Fibroblast of upper back skin (primary cell): Measurements from ENCODE around the gene TSNAX.
A peak's percentile ranks its signal among the peaks of the same experiment; 100 is the strongest.
"Not testable (repeated sequence)": the region's sequence is repeated elsewhere in the genome, so short reads cannot be mapped to it uniquely, and the experiment has no call there.

Source experiments
- DNase-seq: peaks from one replicate; pipeline ENCODE4 v3.0.0-alpha.2; 2013

Gene TSNAX

GRCh38 chr1:231528172-231529029, at the start of gene TSNAX:
TSNAX (plus strand) TSS chr1:231528669; CDS start chr1:231528811, 142 bp downstream.
- peak; percentile 92 for DNase-seq

DNA sequence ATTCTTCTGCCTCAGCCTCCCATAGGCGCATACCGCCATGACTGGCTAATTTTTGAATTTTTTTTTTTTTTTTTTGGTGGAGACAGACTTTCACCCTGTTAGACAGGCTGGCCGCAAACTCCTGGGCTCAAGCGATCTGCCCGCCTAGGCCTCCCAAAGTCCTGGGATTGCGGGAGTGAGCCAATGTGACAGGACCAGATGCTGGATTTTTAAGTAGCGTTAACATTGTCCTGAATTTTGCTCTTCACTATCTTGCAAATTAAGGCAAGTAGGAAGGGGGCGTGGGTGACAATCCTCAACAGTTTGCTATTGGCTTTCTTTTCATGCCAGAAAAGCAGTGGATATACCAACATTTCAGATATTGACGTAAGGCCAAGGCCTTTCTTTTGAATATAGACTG, 49.7 kb upstream of the TSNAX start:
- DNase-seq, result no peak

GRCh38 chr1:231480008-231480407, 48.5 kb upstream of the TSNAX start:
- DNase-seq, result no peak

- DNase-seq, result no peak
Observed at GRCh38 chr1:231481289-231481688, 47.2 kb upstream of the TSNAX start.

DNA sequence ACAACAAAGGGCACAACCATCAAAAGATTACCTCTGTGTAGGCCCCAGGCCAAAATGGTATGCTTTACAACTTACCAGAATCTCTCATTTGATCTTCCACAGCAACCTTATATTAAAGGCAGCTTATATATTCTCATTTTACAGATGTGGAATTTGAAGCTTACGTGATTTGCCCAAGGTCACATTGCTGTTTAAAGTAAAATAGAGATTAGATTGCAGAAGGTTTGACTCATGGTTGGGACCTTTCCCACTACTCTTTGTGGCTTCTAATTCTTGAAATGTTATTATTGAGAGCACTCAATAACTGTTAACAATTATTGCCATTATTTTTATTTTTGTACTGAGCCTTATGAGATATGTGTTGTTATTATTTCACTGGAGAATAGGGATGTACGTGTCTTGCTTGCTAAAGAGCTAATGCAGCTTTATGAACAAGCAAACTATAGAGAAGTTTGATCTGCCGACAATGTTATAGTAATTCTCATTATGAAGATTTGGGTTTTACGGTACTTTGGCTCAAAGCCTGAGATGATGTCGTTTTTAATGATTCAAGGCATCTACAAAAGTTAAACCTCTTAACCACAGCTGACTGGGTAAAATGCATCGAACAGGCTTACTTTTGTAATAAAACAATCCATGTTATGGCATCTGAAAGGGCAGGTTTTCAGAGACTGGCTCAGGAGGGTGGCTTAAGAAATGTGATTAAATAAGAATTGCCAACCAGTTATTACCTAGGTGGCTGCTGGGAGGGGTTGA, 43.3 kb upstream of the TSNAX start:
- peak; percentile 28 for DNase-seq

DNA sequence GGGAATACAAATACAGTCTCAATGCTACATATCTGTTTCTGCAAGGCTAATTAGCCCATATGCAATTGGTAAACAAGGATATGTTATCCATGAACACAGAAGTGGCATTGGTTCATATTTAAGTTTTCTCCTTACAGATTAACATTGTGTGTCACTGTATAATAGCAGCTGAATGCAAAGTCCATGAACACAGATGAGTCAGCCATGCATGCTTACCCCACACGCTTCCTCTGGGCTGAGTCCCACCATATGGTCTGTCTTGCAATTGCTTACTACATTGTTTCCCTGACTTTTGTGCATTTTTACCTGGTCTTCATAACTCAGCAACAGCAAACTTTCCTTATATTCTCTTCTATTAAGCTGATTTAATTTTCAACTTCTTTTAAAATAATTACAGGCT, 41.5 kb upstream of the TSNAX start:
- peak; percentile 67 for DNase-seq

- no peak for DNase-seq
Observed at GRCh38 chr1:231487910-231488309, 40.6 kb upstream of the TSNAX start.

GRCh38 chr1:231493421-231494185, 34.9 kb upstream of the TSNAX start:
- DNase-seq, result no peak

DNA sequence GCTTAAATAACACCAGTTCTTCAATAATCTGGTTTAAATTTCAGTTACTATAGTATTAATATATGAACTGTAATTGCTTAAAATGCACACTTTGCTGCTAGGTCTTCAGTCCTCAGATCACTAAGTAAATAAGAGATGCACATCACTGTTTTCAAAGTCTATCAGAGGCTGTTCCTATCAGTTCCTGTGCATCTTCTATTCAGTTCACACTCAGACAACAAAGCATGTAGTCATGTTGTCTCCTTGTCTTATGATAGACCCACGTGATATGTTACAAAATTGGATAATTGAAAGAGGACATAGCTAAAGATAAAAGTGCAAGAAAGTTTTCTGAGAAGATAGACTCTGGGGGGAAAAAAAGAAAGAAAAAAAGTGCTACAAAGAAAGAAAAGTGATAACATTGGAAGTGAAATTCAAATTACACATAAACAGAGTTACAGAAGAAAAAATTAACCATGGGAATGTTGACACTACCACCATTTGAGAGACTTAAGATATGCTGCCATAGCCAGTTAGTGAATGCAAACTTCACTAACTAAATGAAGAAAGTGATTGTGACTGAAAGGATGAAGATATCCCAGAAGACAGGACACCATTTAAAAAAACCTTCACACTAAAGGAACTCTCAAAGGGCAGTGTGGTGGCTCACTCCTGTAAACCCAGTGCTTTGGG, 33.9 kb upstream of the TSNAX start:
- no peak for DNase-seq

- no peak for DNase-seq
Observed at GRCh38 chr1:231497629-231498152, 30.8 kb upstream of the TSNAX start.

DNA sequence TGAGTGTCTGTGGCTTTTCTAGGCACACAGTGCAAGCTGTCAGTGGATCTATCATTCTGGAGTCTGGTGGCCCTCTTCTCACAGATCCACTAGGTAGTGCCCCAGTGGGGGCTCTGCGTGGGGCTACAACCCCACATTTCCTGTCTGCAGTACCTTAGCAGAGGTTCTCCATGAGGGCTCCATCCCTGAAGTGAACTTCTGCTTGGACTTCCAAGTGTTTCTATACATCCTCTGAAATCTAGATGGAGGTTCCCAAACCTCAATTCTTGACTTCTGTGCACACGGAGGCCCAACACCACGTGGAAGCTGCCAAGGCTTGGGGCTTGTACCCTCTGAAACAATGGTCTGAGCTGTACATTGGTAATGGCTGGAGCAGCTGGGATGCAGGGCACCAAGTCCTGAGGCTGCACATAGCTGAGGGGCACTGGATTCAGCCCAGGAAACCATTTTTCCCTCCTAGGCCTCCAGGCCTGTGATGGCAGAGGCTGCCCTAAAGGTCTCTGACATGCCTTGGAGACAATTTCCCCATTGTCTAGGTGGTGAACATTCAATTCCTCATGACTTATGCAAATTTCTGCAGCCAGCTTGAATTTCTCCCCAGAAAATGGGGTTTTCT, 29.2 kb upstream of the TSNAX start:
- no peak for DNase-seq

- no peak for DNase-seq
Observed at GRCh38 chr1:231500666-231501065, 27.8 kb upstream of the TSNAX start.

- not testable (repeated sequence) for DNase-seq
Observed at GRCh38 chr1:231503168-231503567, 25.3 kb upstream of the TSNAX start.

DNA sequence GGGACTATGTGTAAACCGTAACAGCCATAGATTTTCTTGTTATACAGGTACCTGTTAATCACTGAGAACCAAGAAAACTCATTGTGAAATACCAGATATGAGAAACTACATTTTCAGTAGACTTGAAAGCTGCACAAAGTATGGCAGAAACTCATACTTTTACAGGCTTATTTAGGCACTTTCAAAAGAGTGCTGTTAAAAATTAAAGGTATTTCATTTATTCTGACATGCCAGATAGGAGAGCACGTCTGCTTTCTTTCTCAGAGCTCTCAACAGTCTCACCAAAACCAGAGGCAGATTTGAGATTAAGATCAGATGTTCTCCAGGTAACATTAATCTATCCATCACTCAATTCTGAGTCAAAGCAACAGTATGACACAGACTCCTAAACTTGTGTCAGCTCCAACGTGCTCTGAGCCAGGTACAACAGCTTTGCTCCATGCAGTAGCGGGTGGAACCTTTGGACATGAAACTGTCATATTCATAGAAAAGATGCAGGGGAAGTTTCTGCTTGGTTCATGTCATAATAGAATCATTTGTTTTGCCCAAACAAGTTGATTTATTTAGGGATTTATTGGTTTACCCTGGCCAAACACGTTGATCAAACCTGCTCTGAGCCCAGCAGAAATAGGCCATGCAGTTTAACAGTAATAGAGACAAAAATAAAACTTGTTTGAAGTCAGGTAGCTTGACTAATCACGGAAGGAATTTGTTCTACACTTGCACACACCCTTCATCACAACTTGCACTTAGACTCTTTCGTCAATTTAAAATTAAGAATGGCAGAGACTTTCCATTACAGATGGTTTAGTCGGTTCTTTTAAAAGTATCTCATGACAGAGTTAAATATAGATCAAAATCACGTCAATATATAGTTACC, 20.8 kb upstream of the TSNAX start:
- DNase-seq, result no peak

DNA sequence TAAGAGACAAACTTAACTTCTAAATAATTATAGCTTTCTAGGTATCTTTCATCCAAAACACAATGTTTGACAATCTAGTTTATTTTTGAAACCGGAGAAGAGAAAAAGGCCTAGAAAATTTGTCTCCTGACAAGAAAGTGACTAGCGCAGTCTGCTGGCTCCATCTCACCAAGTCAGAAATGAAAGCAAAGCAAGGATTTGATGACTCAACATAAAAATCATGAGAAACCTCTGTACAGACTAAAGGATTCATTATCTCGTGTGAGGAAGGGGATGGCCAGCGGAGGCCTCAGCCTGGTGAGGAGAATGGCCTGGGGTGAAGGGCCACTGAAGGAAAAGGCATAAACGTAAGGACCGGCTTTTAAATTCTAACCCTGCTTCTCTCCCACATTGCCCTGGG, 20.0 kb upstream of the TSNAX start:
- DNase-seq, result no peak

DNA sequence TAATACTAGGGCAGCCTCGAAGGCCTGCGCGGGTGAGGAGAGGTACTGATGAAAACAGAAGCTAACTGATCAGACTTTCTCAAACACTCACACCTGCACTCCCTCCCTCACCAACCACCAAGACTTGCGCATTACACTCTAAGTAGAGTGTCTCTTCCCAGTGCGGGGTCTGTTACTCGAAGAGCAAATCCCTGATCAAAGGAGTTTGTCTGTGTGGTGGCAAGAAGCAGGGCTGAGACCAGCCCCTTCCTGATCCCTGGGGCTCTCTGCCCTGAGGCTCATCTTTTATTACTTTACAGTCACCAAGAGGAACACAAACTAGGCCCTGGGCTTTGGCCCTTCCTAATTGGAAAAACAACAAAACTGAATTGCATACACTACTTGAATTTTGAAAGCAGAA, 19.5 kb upstream of the TSNAX start:
- DNase-seq, result no peak

- DNase-seq, result peak; percentile 91
Observed at GRCh38 chr1:231512147-231512698, 16.2 kb upstream of the TSNAX start.

DNA sequence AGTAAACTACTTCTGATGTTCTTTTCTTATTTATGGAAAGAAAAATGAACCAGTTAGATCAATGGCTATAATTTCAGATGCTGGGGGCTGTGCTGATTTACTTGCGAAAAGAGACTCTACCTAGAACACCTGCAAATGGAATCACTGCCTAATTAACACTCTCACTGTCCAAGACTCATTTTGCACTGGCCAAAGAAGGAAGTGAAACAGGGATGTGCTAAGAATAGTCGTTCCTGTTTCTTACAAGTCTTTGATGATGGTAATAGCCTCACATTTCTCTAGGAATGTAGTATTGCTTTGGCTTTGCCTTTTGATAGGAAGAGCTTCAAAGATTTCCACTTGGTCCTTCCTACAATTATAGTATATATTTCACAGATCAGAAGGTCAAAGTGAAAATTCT, 12.7 kb upstream of the TSNAX start:
- DNase-seq, result no peak

DNA sequence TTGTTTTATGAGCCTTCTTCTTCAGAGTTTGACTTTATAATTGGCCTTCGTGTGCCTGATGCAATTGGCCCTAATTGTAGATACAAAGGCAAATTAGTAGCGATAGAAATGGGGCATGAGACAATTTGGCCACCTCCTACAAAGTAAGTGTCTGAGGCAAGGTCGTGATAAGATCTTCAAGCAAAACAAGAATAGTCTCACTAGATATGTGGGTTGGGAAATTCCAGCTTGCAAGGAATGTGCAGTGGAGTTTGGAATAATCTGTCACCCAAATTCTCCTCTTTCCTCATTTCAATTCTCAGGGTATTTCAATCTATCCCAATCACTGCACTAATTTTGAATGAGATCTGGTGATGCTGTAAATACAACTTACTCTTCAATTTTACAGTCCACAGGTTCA, 11.4 kb upstream of the TSNAX start:
- no peak for DNase-seq

GRCh38 chr1:231518485-231519034, 9.9 kb upstream of the TSNAX start:
- DNase-seq, result no peak
